HG02571 (cell line): Measurements from ENCODE around the gene RHOBTB3.
"Not testable (repeated sequence)": the region's sequence is repeated elsewhere in the genome, so short reads cannot be mapped to it uniquely, and the experiment has no call there.

Source experiments
- ATAC-seq: cut with Tn5 transposase; IDR thresholded peaks from one replicate; pipeline ENCODE4 v1.9.1; 2021; ENCODE audit warnings: mild to moderate bottlenecking, moderate library complexity; ENCODE audit not compliant: unreplicated experiment

RHOBTB3 gene, protein sequence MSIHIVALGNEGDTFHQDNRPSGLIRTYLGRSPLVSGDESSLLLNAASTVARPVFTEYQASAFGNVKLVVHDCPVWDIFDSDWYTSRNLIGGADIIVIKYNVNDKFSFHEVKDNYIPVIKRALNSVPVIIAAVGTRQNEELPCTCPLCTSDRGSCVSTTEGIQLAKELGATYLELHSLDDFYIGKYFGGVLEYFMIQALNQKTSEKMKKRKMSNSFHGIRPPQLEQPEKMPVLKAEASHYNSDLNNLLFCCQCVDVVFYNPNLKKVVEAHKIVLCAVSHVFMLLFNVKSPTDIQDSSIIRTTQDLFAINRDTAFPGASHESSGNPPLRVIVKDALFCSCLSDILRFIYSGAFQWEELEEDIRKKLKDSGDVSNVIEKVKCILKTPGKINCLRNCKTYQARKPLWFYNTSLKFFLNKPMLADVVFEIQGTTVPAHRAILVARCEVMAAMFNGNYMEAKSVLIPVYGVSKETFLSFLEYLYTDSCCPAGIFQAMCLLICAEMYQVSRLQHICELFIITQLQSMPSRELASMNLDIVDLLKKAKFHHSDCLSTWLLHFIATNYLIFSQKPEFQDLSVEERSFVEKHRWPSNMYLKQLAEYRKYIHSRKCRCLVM

DNA sequence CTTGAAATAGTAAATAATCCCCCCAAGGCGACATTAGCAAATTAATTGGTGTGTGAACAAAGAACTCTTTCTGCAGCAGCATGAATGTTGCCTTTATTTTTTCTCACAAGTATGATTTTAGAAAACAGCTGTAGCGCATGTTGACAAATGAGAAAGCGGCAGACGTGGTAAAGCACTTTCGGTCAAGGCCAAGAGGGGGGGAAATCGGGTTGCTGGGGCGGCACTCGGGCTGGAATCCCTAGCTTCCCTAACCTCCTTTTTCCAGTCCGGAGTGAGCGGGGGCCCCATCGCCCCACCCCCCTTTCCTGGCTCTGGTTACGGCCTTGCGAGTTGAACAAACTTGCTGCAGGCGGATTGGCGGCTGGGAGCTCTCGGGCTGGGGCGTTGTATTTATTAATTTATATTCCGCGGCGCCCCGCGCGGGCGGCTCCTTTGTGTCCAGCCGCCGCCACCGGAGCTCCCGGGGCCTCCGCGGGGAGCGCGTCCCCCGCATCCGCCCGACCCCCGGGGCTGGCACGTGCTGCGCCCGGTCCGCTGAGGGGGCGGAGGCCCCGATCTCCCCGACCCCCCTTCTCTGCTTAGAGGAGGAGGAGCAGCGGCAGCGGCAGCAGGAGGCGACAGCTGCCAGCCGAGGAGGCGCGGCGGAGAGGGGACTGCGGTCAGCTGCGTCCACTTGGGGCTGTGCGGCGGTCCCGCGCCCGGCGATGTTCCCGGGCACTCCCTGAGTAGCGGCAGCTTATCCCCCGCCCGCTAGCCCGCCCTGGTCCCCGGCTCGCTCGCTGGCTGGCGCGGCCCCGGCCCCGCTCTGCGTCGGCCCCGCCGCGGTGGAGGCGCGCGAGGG is at the start of gene RHOBTB3:
Gene RHOBTB3, plus strand, starts transcription at position 607 of the 841 bp plus-strand sequence. CDS start 347 bp downstream, outside the sequence.
- peak; percentile 46 for ATAC-seq

DNA sequence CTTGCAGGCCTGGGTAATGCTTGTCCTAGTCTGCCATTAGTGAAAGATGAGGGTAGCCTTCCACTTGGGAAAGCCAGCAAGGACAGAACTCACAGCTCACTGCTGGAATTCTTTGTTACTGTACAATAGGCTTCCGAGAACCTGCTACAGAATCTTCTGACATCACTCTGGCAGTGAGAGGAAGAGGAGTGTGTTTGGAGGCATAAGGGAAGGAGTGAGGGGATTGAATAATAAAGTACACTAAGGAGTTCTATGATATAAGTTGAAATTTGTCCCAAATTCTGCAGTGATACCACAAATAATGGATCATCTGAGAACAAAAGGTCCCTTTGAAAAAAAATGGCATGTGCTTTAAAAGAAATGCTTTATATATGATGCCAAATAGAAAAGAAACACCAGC is 48.2 kb upstream of the RHOBTB3 start, which contains the start of gene SPATA9:
Gene SPATA9, minus strand, starts transcription at position 101 of the 400 bp plus-strand sequence. CDS start 137 bp downstream, outside the sequence.
- no peak for ATAC-seq

DNA sequence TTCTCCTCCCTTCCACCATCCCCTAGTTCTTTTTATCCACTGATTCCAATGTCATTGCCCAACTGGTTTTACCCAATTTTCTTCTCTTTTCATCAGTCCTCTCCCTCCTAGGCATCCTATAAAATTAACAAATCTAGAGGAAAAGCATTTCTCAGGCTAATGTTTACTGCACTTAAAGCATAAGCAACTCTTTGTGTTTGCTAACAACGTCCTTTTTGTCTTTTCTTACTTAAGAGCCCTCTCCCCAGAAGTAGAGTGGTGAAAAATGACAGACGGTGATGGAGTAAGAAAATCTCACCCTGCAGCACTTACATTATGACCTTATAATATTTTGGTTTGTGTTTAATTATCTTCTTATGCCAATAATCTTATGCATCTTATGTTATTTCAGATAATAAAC is 46.8 kb upstream of the RHOBTB3 start:
- no peak for ATAC-seq

DNA sequence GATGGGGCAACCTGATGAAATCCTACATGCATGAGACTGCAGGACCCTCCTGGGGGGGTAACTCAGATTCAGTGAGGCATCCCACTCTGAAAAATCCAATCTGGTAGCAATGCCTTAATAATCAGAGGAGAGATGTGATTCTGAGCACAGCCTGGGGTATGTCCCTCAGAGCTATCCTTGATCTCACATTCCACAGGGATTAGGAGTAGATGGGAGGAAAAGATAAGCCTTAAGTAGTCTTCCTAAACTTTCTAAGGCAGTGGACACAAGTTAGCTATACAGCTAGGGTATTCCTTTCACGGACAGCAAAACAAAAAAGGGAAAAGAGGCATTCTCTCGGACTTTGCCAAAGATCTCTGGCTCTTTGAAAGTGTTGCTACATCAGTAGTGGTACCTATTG is 44.5 kb upstream of the RHOBTB3 start:
- ATAC-seq = no peak

DNA sequence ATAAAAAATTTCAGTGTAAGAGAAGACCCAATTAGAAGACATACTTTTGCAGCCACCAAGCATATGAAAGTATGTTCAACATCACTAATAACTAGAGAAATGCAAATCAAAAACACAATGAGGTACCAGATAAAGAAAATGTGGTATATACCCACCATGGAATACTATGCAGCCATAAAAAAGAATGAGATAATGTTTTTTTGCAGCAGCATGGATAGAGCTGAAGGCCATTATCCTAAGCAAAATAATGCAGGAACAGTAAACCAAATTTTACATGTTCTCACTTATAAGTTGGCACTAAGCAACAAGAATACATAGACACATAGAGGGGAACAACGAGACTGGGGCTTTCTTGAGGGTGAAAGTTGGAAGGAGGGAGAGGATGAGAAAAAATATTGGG is 41.5 kb upstream of the RHOBTB3 start:
- ATAC-seq = no peak

DNA sequence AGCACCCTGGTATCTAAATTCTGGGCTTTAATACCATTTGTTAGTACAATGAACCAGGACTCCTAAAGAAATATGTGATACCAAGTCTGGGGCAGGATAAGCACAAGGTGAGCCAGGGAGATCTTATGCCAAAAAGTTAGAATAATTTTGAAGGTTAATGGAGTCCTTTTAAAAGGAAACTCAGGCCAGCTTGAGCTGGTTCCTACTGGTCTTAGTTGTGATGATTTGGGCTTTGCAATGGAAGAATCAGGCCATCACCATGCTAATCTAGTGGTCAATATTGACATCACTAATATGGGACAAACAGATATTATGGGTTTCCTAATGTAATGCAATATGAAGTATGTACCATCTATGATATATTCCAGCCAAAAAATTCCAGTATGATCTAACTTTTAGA is 40.8 kb upstream of the RHOBTB3 start:
- ATAC-seq = no peak

DNA sequence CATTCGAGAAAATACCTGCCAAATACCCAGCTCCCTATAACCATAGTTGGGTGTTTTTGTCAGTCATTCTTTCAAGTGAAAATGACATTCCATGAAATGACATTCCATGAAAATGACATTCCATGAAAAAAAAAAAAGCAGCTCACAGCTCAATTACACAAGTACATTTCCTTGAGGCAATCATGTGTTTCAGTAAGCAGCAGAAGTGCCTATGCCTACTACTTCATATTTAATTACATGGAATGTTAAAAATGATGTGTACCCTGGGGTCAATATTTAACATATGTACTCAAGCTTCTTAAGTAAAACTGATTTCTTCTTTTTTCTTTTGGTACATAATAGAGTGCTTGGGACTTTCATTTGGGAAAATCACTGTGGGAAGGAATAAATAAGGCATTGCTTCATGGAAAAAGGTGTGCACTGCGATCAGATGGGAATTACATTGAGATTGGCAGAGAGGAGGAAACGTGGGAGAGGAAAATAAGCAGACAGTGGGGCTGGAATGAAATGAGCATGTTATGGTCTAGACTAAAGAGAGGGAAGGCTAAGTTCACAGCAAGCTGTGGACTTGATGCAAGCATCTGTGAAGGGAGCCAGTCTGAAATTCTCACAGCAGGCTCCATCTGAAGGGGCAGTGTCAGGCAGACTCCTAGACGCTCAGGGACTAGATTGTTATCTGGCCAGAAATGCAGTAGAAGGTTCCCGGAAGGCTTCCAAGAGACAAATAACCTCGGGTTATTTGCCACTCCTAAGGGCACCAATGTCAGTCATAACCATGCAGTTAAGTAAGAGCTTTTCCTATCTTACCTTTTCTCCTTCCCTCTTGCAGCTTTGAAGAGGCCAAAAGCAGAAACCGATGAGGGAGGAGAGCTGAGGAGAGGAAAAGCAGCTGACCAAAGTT is 33.1 kb upstream of the RHOBTB3 start:
- ATAC-seq = no peak

DNA sequence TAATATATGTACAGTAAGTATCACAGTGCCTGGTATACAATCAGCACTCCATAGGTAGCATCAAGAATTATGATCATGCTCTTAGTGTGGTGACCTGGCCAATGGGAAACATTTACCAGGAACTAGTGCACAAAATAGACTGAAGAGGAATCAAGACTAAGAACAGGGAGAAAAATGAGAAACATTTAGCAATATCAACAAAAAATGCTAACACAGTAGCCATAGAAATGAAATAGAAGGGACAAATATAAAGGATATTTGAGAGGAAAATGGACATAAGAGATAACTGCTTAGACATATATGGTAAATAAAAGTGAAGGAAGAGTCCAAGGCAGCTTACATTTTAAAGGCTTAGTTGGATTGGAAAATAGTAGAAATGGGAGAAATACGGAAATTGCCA is 31.8 kb upstream of the RHOBTB3 start:
- ATAC-seq = no peak

DNA sequence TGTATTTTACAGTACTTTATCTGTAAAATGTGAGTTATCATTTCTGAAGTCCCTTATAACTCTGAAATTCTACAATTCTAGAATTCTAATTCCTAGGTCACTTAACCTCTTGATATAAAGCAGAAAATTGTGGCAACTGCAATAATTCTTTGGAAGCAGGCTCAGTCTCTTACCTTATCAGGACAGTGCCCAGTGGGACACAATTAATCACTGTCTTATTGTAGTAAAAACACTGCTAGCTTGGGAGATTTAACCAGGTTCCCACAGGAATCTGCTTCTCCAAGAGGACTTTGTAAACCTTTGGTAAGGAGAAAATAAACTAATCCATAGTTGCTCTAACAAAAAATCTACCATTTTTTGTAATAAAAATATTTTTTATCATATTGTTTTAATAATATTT is 30.1 kb upstream of the RHOBTB3 start:
- no peak for ATAC-seq

DNA sequence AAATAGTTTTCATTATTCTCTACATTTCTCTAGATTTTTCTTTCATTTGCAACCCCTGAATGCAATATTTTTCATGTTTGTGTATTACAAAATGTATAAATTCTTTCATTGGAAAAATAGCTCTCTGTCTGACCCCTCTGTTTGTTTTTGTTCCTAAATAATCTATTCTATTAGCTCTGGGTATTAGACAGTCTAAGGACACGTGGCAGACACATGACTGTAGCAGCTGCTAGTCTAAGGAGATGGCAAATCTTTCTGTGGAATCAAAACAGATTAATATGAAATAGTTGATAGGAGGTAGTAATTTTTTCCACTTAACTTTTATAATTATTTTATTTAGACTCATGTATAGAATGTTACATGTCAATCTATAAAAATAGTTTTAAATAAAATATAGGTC is 27.0 kb upstream of the RHOBTB3 start:
- ATAC-seq = no peak

DNA sequence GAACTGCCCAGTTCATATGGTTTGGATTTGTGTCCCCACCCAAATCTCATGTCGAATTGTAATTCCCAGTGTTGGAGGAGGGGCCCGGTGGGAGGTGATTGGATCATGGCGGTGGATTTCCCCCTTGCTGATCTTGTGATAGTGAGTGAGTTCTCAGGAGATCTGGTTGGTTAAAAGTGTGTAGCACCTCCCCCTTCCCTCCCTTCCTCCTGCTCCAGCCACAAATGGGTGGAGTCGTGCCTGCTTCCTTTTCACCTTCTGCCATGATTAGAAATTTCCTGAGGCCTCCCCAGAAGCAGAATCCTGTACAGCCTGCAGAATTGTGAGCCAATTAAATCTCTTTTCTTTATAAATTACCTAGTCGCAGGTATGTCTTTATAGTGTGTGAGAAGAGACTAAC is 24.9 kb upstream of the RHOBTB3 start:
- not testable (repeated sequence) for ATAC-seq

DNA sequence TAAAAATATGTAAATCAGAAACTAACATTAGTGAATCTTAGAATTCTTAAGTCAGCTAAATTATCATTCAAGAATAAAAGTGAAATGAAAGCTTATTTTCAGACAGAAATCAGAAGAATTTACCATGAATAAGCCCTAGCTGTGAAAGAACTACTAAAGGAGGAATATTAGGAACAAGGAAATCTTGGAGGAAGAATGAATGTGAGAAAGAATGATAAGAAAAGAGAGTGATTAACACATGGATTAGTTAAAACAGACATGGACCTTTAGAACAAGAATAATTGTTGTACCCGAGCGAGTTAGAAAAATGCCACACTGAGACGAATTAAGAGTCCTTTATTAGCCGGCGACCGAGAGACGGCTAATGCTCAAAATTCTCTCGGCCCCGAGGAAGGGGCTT is 24.1 kb upstream of the RHOBTB3 start:
- ATAC-seq = no peak

DNA sequence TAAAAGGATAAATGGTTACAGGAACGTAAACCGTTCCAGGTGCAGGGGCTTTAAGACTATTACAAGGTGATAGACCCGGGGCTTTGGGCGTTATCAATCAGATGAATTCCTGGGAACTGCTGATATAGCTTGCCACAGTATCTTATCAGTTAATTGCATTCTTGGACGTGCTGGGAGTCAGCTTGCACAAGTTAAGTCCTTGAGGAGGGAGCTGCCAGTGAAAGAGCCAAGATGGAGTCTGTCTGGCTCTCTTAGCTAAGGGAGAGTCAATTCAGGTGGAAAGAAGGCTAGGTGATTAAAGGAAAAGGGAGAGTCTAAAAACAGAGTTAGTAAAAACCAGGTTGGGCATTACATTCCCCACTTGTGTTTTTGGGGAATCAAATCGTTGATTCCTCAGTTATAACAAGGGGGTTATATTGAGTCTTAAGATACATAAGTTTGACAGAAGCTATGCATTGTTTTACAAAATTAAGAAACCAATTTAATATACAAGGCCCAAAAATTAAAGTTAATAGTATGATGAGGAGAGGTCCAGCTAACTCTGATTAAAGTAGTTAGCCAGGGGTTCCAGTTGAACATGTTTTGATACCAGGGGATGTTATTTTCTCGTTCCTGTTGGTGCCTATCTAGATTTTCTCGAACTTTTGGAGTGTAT is 23.5 kb upstream of the RHOBTB3 start:
- ATAC-seq = not testable (repeated sequence)

DNA sequence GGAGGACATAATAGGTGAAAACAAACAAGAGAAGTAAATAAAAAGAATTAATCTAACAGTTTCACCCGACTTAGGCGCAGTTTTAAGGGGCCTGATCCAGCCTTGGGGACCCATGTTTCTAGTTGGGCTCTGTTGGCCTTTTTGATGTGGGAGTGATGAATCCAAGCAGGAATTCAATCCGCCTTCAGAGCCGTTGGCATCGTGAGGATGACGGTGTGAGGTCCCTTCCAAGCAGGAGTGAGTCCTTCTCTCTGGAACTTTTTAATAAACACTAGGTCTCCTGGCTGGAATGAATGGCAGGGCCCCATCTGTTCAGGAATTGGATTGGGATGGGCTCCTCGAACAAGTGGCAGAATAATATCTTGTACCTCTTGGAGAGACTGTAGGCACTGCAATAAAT is 22.3 kb upstream of the RHOBTB3 start:
- no peak for ATAC-seq

DNA sequence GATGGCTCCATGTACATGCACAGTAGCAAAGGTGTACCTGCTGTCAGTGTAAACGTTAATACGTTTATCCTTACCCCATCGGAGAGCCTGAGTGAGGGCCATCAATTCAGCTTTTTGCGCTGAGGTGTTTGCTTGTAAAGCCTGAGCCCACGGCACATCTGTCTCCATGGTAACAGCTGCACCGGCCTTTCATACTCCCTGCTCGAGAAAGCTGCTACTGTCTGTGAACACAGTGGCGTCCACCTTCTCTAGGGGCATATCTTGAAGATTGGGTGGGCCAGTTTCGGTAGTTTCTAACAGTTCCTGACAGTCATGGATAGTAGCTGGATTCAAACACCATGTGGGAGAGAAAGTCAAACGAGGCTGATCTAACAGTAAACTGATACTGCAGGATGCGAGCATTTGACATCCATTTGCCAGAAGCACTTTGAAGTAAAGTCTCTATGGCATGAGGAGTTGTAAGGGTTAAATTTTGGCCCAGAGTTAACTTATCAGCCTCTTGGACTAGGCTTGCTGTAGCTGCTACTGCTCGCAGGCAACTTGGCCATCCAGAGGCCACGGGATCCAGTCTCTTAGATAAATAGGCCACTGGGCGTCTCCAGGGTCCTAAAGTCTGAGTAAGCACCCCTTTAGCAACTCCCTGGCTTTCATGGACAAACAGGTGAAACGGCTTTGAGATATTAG is 21.0 kb upstream of the RHOBTB3 start:
- ATAC-seq = no peak

DNA sequence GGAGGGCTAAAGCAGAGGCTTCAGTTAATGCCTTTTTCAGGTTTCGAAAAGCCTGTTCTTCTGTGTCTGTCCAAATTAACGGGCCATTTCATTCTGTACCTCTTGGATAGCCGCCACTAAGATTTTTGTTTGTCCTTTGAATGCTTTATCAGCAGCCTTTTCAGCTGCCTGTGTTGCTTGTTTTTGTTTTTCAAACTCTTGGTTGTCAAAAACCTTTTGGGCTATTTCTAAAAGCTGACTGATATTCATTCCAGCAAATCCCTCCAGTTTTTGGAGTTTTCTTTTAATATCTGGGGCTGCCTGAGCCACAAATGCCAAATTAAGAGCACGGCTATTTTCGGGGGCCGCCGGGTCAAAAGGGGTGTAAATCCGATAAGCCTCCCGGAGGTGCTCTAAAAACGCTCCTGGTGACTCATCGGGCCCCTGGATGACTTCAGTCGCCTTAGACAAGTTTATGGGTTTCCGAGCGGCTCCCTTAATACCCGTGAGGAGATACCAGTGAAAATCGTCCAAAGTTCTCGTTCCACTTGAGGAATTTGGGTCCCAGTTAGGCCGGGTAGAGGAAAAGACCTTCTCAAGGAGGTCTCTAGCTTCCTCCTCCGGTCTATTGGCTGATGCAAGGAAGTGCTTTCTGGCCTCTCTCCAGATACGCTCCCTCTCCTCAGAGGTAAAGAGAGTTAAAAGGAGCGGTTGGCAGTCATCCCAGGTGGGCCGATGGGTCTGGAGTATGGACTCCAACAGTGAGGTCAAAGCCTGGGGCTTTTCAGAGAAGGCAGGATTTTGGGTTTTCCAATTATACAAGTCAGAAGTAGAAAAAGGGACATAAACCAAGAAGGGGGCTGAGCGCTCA is 20.3 kb upstream of the RHOBTB3 start:
- ATAC-seq = not testable (repeated sequence)

DNA sequence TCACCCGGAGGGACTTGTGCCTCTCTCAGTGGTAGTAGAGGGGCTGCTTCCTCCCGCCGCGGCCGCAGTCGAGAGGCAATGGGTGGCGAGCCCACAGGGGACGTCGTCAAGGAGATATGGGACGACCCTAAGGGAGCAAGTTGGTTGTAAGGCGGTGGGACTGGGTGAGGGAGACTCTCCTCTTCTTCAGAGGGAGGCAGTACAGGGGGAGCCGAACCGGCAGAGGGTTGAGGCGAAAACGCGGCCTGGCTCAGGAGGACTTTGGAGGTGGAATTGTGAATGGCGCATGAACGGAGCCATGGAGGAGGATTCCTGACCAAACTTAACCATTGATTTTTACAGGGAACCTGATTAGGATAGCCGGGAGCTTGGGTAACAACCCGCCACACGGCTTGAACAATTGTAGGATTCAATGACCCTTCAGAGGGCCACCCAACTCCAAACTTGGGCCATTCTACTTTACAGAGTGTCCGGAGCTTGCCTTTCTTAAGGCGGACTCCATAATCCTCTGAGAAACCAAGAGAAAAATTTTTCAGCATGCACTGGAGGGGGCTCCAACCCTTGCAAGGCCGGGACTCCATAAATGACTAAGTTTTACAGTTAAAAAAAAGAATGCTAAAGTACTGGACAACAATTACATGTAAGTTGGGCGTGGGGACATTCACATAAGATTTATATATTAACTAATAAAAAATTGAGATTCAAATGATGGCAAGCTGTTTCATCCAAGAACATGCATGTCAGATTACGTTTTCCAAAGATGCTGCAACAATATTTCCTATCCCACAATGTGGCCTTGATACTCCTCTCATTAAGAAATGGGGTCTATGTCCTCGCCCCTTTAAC is 19.4 kb upstream of the RHOBTB3 start:
- ATAC-seq = no peak
